ENCODE data around the gene TERB2.
"Not testable (repeated sequence)": the region's sequence is repeated elsewhere in the genome, so short reads cannot be mapped to it uniquely, and the experiment has no call there.

The TERB2 gene

GRCh38 chr15:45001180-45001579, 44.7 kb downstream of the TERB2 start:
- in situ Hi-C loops (cut with MboI; ENCODE audit: low sequenced_read_pairs): not testable (repeated sequence)

GRCh38 chr15:45003731-45004410, 47.4 kb downstream of the TERB2 start:
- in situ Hi-C loops (cut with MboI; ENCODE audit: low sequenced_read_pairs): not testable (repeated sequence)

GRCh38 chr15:45004590-45005175, 48.2 kb downstream of the TERB2 start:
- in situ Hi-C loops (cut with MboI; ENCODE audit: low sequenced_read_pairs): not testable (repeated sequence)

DNA sequence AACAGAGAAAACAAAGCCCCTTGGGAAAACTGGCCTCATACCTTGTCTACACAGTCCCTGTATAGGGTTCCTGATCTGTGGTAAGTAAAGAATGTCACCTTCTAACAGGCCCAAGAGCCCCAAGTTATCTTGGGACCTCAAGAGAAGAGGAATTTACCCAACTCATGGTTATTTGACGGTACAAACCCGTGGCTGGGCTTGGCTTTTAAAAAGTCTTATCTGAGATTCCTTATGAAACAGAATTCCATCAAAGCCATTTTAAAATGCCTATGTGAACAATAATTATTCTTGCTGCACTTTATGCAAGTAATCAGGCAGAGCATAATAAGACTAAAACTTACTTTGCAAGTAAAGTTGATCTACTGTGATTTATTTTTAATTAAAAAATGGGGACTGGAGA, 52.6 kb downstream of the TERB2 start:
- in situ Hi-C loops (cut with MboI; ENCODE audit: low sequenced_read_pairs): no loop called here

DNA sequence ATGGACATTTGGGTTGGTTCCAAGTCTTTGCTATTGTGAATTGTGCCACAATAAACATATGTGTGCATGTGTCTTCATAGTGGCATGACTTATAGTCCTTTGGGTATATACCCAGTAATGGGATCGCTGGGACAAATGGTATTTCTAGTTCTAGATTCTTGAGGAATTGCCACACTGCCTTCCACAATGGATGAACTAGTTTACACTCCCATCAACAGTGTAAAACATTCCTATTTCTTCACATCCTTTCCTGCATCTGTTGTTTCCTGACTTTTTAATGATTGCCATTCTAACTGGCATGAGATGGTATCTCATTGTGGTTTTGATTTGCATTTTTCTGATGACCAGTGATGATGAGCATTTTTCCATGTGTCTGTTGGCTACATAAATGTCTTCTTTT, 58.6 kb downstream of the TERB2 start:
- in situ Hi-C loops (cut with MboI; ENCODE audit: low sequenced_read_pairs): not testable (repeated sequence)

DNA sequence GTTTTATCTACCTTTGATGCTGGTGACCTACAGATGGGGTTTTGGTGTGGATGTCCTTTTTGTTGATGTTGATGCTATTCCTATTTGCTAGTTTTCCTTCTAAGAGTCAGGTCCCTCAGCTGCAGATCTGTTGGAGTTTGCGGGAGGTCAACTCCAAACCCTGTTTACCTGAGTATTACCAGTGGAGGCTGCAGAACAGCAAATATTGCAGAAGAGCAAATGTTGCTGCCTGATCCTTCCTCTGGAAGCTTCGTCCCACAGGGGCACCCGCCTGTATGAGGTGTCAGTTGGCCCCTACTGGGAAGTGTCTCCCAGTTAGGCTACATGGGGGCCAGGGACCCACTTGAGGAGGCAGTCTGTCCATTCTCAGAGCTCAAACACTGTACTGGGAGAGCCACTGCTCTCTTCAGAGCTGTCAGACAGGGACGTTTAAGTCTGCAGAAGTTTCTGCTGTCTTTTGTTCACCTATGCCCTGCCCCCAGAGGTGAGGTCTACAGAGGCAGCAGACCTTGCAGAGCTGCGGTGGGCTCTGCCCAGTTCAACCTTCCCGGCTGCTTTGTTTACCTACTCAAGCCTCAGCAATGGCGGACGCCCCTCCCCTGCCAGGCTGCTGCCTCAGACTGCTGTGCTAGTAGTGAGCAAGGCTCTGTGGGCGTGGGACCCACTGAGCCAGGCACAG, 63.9 kb downstream of the TERB2 start:
- in situ Hi-C loops (cut with MboI; ENCODE audit: low sequenced_read_pairs): not testable (repeated sequence)

GRCh38 chr15:45020901-45021259, 64.4 kb downstream of the TERB2 start:
- in situ Hi-C loops (cut with MboI; ENCODE audit: low sequenced_read_pairs): not testable (repeated sequence)

- in situ Hi-C loops (cut with MboI; ENCODE audit: low sequenced_read_pairs): no loop called here
These were observed 64.9 kb downstream of the TERB2 start for GRCh38 chr15:45021348-45021747.

DNA sequence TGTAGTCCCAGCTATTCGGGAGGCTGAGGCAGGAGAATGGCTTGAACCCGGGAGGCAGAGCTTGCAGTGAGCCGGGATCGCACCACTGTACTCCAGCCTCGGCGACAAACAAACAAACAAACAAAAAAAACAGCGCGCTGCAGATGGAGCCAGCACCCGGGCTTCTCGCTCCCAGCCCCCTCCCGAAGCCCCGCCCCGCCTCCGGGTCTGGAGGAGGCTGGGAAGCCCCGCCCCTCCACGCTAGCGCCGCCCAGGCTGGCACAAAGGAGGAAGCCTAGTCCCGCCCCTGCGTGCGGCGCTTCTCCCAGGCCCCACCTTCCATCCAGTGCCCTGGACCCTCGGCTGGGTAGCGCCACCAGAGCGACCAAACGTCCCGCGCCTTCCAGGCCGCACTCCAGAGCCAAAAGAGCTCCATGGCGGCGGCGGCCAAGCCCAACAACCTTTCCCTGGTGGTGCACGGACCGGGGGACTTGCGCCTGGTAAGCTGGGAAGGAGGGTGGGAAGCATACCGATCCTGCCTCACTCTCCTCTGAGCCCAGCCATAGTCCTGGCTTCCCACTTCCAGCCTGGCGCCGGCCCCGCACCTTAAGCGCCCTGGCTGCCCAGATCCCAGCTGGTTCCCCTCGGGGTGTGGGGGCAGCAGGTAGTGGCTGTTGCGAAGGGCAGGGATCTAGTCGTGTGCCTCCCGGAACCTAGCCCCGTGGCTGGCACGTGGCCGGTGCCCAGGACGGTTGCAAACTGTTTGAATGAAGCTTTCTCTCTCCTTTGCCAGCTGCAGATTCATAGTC, 66.6 kb downstream of the TERB2 start, which contains the start of gene SORD:
TSS of gene SORD (plus strand) at position 325 of the 788 bp plus-strand sequence. CDS start at position 414, 89 bp downstream.
- in situ Hi-C loops (cut with MboI; ENCODE audit: low sequenced_read_pairs): no loop called here

DNA sequence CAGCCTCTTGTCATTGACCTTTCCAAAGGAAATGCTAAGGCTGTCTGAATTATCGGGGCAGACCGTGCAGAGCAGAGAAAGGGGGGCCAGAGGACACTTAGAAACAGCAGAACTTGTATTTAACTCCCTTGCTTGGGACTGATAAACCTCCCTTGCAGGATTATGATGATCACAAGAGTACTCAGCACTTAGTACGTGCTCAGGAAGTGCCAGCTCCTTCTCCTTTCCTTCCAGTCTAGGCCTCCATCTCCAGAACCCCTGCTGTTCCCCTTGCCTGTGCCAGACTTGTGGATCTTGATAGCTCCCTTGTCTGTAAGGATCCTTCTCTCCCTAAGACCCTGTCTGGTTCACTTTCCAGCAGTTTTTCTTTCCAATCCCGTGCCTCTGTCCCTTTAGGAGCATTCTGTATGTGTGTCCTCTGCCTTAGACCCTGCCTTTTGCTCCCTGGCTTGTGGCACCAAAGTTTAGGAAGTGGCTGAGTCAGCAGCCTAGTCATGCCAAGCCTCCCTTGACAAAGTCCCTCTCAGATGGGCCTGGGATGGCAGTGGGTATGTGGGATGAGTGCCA, 67.3 kb downstream of the TERB2 start:
- in situ Hi-C loops (cut with MboI; ENCODE audit: low sequenced_read_pairs): no loop called here

DNA sequence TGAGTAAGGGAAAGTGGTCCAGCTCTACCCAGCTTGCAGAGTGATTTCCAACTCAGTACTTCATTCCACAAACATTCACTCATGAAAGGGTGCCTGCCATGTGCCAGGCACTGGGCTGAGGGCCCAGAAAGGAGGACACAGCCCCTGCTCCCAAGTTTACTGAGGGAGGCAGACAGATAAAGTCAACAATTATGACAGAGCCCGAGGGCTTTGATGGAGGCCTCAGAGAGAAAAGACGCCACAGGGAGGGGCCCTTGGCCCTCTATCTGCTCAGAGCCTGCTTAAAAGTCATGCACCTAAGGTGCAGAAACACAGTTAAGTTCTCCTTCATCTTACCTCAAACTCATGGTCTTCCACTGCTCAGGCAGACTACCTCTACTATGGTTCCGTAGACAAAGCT, 68.2 kb downstream of the TERB2 start:
- in situ Hi-C loops (cut with MboI; ENCODE audit: low sequenced_read_pairs): not testable (repeated sequence)

DNA sequence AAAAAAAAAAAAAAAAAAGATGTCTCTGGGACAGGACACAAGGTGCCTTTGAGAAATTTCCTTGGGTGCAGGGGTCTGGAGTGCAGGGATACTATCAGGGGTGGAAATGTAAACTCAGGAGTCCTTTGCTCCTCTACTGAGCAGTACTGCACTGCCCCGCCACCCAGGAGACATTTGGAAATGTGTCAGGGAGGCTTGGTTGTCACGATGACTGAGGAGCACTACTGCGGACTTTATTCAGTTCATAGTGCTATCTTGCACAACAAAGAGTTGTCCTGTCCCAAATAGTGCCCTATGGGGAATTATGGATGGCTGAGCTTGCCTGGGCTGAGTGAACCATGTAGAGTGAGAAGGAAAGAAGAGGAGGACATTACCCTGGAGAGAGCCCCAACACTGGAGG, 69.1 kb downstream of the TERB2 start:
- in situ Hi-C loops (cut with MboI; ENCODE audit: low sequenced_read_pairs): not testable (repeated sequence)

DNA sequence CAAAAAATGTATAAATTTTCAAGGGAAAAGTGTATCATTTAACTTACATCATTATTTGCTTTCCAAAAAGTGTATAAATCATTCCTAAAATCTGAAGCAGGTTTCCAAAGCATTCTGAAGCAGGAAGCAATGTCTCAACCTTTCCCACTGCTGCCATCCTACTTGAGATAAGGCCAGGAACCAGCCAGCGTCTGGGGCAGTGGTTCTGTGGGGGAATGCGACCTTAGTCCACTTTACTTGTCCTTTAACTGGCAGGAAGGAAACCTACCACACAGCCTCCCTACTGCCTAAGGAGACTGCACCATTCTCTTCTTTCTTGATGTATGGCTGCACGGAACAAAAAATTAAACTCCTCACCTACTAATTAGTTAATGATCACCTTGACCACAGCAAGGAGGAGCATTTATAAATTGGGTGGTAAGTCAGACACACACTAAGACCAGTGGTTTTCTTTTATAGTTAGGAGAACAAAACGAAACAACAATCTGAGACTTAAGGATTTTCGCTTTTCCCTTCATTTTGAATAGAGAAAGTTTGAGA, 70.2 kb downstream of the TERB2 start:
- in situ Hi-C loops (cut with MboI; ENCODE audit: low sequenced_read_pairs): no loop called here

- in situ Hi-C loops (cut with MboI; ENCODE audit: low sequenced_read_pairs): no loop called here
These were observed 70.7 kb downstream of the TERB2 start for GRCh38 chr15:45027220-45027619.
